IPS-11a (cell line): ENCODE data around the gene CREB5.

Source experiments
- H3K4me3 ChIP-seq: one replicate; pipeline ENCODE4 v1.5.1; 2013; ENCODE audit warnings: low read depth, low read length, control low read depth

Gene CREB5

GRCh38 chr7:28406192-28406591, 6.1 kb upstream of the CREB5 start:
- H3K4me3 ChIP-seq: no peak overlapping the region

DNA sequence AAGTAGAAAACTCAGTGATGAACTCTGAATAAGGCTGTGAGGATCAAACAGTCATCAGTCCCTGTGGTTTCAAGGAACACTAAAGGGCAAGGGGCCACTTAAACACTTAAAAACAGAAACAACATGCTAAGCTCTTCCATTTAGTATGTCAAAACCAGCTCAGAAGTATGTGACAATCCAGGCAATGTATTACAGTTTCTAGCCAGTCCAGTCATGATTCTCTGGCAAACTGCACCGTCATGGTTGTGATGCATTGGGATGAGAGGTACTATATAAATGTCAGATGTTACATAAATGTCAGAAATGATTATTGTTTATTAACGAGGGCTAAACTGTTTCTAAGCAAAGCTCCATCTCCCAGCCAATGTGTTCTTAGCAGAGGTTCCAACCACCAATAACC, 4.7 kb upstream of the CREB5 start:
- no peak overlapping the region for H3K4me3 ChIP-seq

DNA sequence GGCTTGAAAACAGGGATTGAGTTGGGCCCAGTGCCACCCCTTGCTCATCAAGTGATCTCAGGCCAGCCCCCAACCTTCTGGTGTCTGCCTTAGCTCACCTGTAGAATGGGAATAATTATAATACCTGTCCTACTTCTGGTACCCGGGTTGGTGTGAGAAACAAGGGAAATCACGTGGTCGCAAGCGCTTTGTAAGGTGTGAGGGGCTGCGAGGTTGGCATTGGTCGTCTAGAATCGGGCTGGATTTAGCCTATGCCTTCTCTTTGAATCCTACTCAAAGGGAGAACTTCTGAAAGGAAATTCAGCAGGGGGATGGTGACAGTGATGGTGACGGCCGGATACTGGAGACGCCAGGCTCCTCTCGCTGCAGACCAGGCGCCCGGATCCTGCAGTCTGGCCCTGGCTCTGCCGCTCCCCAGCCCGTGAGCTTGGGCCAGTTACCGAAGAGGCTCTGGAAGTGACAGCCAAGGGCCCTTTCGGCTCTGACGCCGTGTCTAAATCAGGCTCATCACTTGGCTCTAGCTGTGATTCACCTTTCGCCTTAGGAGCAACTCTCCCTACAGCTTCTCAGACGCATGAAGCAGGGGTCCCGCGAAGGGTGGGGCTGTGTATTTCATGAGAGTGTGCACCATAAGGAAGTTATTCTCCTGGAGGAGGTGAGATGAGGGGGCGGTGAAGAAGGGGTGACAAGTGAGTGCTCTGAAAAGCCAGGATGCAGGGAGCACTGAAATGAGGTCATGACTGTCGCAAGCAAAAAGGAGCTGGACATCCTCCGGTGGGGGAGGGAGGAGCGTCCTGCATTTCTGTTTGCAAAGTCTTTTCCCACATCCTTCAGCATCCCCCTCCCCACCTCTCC, 4.0 kb upstream of the CREB5 start:
- H3K4me3 ChIP-seq: peak overlapping the region; percentile 53

GRCh38 chr7:28408960-28409715, 3.2 kb upstream of the CREB5 start:
- peak overlapping the region; percentile 56 for H3K4me3 ChIP-seq

- H3K4me3 ChIP-seq: peak overlapping the region; percentile 56
Measured at GRCh38 chr7:28409716-28410627, 2.3 kb upstream of the CREB5 start.

DNA sequence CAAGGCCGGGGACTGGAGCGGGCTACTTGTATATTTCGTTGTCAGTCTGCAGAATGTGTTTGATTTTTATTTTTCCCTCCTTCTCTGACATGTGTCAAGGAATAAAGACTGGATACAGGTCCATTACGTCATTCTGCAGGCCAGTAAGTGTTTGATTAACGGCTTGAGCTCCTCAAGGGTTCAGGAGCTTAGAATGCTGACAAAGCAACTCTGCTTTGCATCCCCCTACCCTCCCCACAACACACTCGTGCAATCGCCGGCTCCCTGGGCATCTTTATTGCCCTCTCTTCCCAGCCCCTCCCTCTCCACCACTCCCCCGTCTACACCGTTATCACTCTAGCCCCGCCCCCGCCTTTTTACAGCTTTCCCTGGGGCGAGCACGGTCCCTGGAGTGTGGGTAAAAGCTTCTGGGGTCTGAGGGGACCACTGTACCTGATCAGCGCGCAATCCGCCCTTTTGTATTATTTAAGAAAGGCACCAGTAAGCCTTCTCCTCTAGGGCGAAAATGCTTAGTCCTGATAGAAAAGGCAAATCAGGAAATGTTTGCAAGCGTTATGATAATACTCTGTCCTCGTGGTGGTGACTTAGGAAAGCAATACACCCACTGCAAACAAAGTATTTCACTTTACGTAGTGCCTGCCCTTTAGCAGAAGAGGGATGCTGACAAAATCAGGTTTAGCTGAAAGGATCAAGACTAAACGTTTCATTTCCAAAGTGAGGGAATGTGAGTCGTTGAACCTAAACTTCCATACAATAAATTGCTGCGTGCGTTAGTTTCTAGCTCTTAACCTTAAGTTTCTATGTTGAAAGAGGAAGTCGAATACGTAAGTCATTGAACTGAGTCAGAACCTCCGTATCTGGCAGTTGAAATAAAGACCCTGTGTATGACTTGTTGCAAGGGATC, 1.4 kb upstream of the CREB5 start:
- H3K4me3 ChIP-seq: peak overlapping the region; percentile 56

GRCh38 chr7:28413011-28413410, 693 bp downstream of the CREB5 start:
- no peak overlapping the region for H3K4me3 ChIP-seq

- H3K4me3 ChIP-seq: no peak overlapping the region
Measured at GRCh38 chr7:28414453-28414852, 2.1 kb downstream of the CREB5 start.

DNA sequence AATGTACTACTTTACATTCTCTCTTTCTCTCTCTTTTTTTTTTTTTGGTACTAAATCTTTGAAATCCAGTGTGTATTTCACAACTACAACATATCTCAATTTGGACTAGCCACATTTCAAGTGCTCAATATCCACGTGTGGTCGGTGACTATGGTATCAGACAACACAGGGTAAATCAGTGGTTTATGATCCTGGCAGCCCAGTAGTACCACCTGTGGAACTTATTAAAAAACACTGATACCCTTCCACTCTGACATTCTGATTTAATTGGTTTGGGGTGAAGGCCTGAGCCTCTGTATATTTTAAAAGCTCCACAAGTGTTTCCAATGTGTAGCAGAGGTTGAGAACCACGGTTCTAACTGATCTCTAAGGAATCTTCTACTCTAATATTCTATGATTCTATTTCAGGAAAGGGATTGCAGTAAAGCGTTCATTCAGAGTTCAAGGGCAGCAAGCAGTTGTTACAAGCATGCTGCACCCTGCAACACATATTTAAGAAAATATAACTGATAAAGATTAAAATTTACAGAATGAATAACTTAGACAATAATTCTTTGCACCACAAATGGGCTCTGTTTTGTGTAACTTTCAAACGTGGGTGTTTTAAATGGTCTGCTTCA, 5.1 kb downstream of the CREB5 start:
- H3K4me3 ChIP-seq: no peak overlapping the region

- no peak overlapping the region for H3K4me3 ChIP-seq
Measured at GRCh38 chr7:28418311-28418710, 6.0 kb downstream of the CREB5 start.

GRCh38 chr7:28418966-28419365, 6.6 kb downstream of the CREB5 start:
- no peak overlapping the region for H3K4me3 ChIP-seq

- no peak overlapping the region for H3K4me3 ChIP-seq
Measured at GRCh38 chr7:28419716-28420115, 7.4 kb downstream of the CREB5 start.

DNA sequence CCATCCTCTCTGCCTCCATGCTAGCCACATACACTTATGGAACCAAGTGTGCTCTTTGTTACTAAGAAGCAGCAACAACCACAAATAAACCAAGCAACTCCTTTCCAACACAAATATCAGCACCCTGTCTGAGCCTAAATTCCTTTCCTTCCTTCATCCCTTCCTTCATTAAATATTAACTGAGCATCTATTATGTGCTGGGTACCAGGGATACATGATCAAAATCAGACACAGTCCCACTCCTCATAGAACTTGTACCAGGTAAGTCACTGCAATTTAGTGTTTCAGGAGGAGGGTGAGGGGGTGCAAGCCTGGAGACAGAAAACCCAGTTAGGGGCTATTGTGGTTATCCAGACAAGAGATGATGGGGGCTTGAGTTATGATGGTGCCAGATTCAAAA, 10.8 kb downstream of the CREB5 start:
- H3K4me3 ChIP-seq: no peak overlapping the region

GRCh38 chr7:28423918-28424514, 11.7 kb downstream of the CREB5 start:
- no peak overlapping the region for H3K4me3 ChIP-seq

- H3K4me3 ChIP-seq: no peak overlapping the region
Measured at GRCh38 chr7:28425496-28425895, 13.2 kb downstream of the CREB5 start.

DNA sequence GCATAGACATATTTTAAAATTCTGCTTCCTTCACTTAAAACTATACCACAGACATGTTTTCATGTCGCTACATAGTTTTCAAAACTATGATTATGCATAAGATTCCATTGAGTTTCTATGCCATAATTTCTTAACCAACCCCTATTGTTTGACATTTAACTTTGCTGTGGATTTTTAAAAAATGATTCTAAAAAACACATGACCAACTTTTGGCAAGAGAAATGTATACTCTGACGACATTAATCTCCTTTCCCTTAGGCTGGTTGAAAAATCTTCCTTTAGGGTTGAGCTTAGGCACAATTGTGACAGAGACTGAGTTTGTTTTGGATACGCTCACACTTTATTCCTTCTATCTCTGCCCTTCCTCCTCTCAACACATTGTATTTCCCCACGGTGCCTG, 14.9 kb downstream of the CREB5 start:
- no peak overlapping the region for H3K4me3 ChIP-seq

- H3K4me3 ChIP-seq: no peak overlapping the region
Measured at GRCh38 chr7:28430616-28431015, 18.3 kb downstream of the CREB5 start.

DNA sequence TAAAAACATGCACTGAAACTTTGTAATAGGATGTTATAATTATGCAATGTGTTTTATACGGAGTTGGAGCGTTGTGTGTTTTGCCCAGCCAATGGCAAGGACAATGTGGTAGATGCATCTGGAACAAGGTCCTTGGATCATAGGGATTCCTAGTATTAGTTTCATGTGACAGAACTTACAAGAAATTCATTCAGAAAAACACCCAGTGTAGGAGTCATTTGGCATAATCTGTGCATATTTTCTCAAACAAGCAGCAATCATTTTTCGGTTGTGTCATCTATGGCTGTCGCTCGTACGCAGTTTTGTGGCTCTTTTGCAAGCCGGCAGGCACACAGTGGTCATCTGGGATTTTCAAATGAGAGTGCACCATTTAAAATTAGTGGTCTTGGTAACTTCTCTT, 19.8 kb downstream of the CREB5 start:
- no peak overlapping the region for H3K4me3 ChIP-seq

DNA sequence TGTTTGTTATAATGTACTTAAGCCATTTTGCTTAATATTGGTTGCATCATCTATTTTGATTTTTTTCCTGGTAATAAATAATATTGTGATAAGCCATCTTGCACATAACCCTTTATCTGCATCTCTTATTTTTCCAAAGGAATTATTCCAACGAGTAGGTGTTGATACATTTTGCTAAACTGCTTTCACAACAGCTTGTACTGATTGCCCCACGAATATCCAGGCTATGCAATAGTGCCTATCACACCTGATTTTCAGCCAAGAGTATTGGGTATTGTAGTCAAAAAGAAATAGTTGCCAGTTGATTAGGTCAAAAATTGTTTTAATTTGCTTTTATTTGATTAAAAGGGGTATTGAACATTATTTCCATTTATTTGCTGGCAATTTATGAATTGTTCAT, 20.7 kb downstream of the CREB5 start:
- H3K4me3 ChIP-seq: no peak overlapping the region
